C4-2B (cell line): ENCODE data around the gene FKBP8.

Experiments
- ZFX ChIP-seq: fragments of 450-650 bp; IDR thresholded peaks from 2 replicates; pipeline ENCODE4 v1.6.1; 2017
- TF ChIP-seq, protein P1 (sequence below): fragments of 450-650 bp; conservative IDR thresholded peaks from 2 replicates; pipeline ENCODE4 v1.5.1; 2017; ENCODE audit warnings: mild to moderate bottlenecking

DNA sequence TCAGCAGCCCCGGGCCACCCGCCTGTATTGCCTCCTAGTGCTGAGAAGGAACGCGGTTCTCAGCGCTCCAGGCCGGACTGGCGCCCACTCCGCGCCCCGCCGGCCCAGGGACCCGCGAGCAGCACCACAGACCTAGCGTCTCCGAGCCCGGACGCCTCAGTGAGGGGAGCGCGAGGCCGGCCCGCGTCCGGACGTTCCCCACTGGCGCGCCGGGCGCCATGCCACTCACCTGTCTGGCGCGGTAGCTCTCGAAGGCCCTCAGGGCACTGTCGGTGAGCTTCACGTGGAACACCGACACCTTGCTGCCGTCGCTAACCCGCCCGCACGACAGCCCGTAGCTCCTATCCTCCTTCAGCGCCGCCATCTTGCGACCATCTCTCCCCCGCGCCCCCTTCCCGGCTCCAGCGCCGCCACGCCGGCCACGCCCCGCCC lies 21.7 kb downstream of the FKBP8 start, which contains the start of gene ELL:
- TF ChIP-seq, protein P1, sequence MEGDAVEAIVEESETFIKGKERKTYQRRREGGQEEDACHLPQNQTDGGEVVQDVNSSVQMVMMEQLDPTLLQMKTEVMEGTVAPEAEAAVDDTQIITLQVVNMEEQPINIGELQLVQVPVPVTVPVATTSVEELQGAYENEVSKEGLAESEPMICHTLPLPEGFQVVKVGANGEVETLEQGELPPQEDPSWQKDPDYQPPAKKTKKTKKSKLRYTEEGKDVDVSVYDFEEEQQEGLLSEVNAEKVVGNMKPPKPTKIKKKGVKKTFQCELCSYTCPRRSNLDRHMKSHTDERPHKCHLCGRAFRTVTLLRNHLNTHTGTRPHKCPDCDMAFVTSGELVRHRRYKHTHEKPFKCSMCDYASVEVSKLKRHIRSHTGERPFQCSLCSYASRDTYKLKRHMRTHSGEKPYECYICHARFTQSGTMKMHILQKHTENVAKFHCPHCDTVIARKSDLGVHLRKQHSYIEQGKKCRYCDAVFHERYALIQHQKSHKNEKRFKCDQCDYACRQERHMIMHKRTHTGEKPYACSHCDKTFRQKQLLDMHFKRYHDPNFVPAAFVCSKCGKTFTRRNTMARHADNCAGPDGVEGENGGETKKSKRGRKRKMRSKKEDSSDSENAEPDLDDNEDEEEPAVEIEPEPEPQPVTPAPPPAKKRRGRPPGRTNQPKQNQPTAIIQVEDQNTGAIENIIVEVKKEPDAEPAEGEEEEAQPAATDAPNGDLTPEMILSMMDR = no peak; the same call in 1 of the 2 replicates
- TF ChIP-seq ZFX = peak; percentile 71; the same call in 1 of the 2 replicates
